ENCODE data around the gene BMI1.

The BMI1 gene

GRCh38 chr10:22368402-22368801 is 47.5 kb downstream of the BMI1 start:
- no peak for DNase-seq (ENCODE audit: low spot score)

- DNase-seq (ENCODE audit: low spot score) = no peak
Measured at GRCh38 chr10:22368981-22369380, 48.1 kb downstream of the BMI1 start.

GRCh38 chr10:22369434-22370072 is 48.7 kb downstream of the BMI1 start:
- peak; percentile 10 for DNase-seq (ENCODE audit: low spot score)

GRCh38 chr10:22370320-22370719 is 49.4 kb downstream of the BMI1 start:
- no peak for DNase-seq (ENCODE audit: low spot score)

DNA sequence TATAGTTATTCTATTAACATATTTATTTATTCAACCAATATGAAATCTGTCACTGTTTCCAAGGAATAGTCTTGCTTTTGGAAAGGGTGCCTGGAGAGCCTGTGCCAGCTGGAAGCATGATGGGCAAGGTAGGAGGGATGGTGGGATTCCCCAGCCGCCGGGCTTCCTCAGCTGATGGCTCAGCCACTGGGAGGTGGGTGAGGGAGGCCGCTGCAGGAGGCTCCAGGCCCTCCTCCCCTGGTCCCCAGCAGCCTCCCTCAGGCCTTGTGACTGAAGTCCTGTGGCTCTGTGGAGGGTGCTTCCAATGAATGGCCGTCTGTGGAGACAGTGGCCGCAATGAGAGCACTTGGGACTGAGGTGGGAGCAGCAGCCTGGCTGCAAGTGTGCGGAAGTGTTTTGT is 51.4 kb downstream of the BMI1 start:
- DNase-seq (ENCODE audit: low spot score) = no peak

DNA sequence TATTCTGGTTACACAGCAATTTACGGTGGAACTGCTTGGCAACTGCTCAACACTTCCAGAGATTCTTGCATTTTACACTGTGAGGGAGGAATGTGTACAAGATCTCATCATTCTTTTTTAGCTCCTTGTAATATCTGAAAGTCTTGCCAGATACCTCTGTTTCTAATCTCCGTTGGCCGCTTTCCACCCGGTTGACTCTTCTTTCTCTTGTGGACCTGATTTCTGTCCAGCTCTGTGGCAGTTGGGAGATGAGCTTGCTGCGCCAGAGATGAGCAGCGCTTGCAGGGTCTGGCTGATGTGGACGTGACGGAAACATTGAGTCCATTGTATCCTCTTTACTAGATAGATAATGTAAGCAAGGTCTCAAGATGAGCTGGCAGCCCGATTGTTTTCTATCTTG is 52.0 kb downstream of the BMI1 start:
- no peak for DNase-seq (ENCODE audit: low spot score)

DNA sequence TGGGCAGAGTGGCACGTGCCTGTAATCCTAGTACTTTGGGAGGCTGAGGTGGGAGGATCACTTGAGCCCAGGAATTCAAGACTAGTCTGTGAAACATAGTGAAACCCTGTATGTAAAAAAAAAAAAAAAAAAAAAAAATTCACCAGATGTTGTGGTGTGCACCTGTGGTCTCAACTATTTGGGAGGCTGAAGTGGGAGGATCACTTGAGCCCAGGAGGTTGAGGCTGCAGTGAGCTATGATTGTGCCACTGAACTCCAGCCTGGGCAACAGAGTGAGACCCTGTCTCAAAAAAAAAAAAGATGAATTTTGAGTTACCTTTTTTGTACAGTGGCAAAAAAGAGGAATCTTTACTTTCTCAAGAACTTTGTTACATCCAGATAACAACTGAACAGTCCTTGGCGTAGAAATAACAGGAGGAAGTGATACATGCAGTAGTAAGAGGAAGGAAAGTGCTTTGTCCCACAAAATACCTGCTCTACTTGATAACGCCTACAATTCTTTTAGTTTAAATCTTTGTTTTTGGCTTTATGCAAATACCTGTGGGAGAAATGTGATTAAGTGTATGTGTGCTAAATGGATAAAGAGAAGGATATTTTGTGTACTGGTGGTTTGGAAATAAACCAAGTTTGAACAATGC is 53.7 kb downstream of the BMI1 start:
- no peak for DNase-seq (ENCODE audit: low spot score)

GRCh38 chr10:22379059-22379458 is 58.2 kb downstream of the BMI1 start:
- no peak for DNase-seq (ENCODE audit: low spot score)

Measured in CD4-positive, alpha-beta T cell treated with Interleukin-15 for 4 hours (primary cell).